K562 (cell line): Measurements from ENCODE around the gene SAMD10.

ENCODE experiments used
- CBX1 ChIP-seq: sonication (generic); IDR thresholded peaks from 2 replicates; pipeline ENCODE4 v1.6.1; 2016; ENCODE audit warnings: antibody characterized with exemption, low read depth, mild to moderate bottlenecking
- CHD2 ChIP-seq: IDR thresholded peaks from 2 replicates; pipeline ENCODE4 v1.6.1; 2011; ENCODE audit warnings: low read depth, low read length
- CTCF ChIP-seq, 3 experiments: IDR thresholded peaks in 2 of 3; conservative IDR thresholded peaks in 1 of 3; 2 replicates each; pipeline ENCODE4 v1.5.1; 2011 to 2012; ENCODE audit warnings: low read length in 3 of 3, mild to moderate bottlenecking in 3 of 3, control low read depth in 2 of 3, improper control_type of control experiment in 1 of 3, inconsistent platforms in 1 of 3, low read depth in 1 of 3, mixed read lengths in 1 of 3, moderate library complexity in 1 of 3; ENCODE audit not compliant: insufficient read depth in 2 of 3
- EGR1 ChIP-seq: fragments of 450-650 bp; conservative IDR thresholded peaks from 2 replicates; pipeline ENCODE4 v1.6.1; 2017; ENCODE audit warnings: mild to moderate bottlenecking
- SMARCC2 ChIP-seq: fragments of 450-650 bp; IDR thresholded peaks from 2 replicates; pipeline ENCODE4 v1.6.1; 2017; ENCODE audit warnings: antibody characterized with exemption, moderate library complexity, mild to moderate bottlenecking, low read depth
- SPI1 ChIP-seq: IDR thresholded peaks from 2 replicates; pipeline ENCODE4 v1.6.1; 2011; ENCODE audit warnings: low read depth, low read length, control low read depth, borderline replicate concordance
- ZFX ChIP-seq: sonication (generic); formaldehyde crosslinking; IDR thresholded peaks from 2 replicates; pipeline ENCODE4 v1.8.0; 2022; ENCODE audit warnings: mild to moderate bottlenecking, missing genetic modification reagents, moderate library complexity
- ZNF512 ChIP-seq: IDR thresholded peaks from 2 replicates; pipeline ENCODE4 v1.6.1; 2016; ENCODE audit warnings: missing genetic modification characterization, missing compliant biosample characterization

GRCh38 chr20:63924241-63924640 is 55.2 kb downstream of the SAMD10 start:
- TF ChIP-seq CTCF (IDR thresholded peaks at IDR 0.05 in 2 of 3, conservative IDR thresholded peaks at IDR 0.05 in 1 of 3; ENCODE audit: insufficient read depth in 2 of 3, low read depth in 1 of 3, low read length in 3 of 3) (no peak), SPI1 (no peak), ZNF512 (tag) (no peak), CHD2 (no peak), ZFX (CRISPR knock-in tag) (no peak), CBX1 (no peak), SMARCC2 (no peak), EGR1 (no peak)
